Progenitor cell of endocrine pancreas (in vitro differentiated cells): ENCODE data around the gene TMEM250. TPM values are rescaled to one million over a fixed set of nuclear protein-coding genes. Genes with fewer than 3 reads are reported as not detected.

Experiments
- DNase-seq: peaks from one replicate; pipeline ENCODE4 v3.0.0; 2021; ENCODE audit warnings: low spot score; ENCODE audit not compliant: unreplicated experiment
- H3K27ac Mint-ChIP-seq: 2 replicates; pipeline ENCODE4 v1.8.0; 2021; ENCODE audit warnings: mild to moderate bottlenecking, moderate library complexity, mixed read lengths
- H3K27me3 Mint-ChIP-seq: 2 replicates; pipeline ENCODE4 v1.8.0; 2021; ENCODE audit warnings: mixed read lengths
- H3K36me3 Mint-ChIP-seq: 2 replicates; pipeline ENCODE4 v1.8.0; 2022; ENCODE audit warnings: mixed read lengths; ENCODE audit not compliant: insufficient read depth
- H3K4me1 Mint-ChIP-seq: 2 replicates; pipeline ENCODE4 v1.8.0; 2021; ENCODE audit warnings: low read depth, mixed read lengths
- H3K4me3 Mint-ChIP-seq: 2 replicates; pipeline ENCODE4 v1.8.0; 2021; ENCODE audit warnings: low read depth, mild to moderate bottlenecking, moderate library complexity, mixed read lengths
- H3K9me3 Mint-ChIP-seq: 2 replicates; pipeline ENCODE4 v1.8.0; 2021; ENCODE audit warnings: low read depth, mixed read lengths
- CTCF ChIP-seq: fragments of 200-600 bp; sonication (generic); IDR thresholded peaks from one replicate; pipeline ENCODE4 v1.5.0; 2021; ENCODE audit warnings: antibody characterized with exemption, mild to moderate bottlenecking; ENCODE audit not compliant: unreplicated experiment
- total RNA-seq: library from RNA; stranded (reverse); gene quantifications from 2 replicates; pipeline ENCODE4 v1.2.1, GENCODE V29; 2021

The TMEM250 gene
- total RNA-seq, 1 donor from 2014 or later = 39.5 TPM

- H3K36me3 Mint-ChIP-seq = peaks cover 4% of the 10 kb centered on the region
- H3K27ac Mint-ChIP-seq = no peak overlapping the region
- no peaks in the 10 kb centered on the region for H3K27me3 Mint-ChIP-seq
- no peaks in the 10 kb centered on the region for H3K9me3 Mint-ChIP-seq
- H3K4me1 Mint-ChIP-seq = peaks cover 1% of the 10 kb centered on the region
- TF ChIP-seq CTCF = no peak
- no peak overlapping the region for H3K4me3 Mint-ChIP-seq
- DNase-seq = no peak
Measured at GRCh38 chr9:136115641-136116359, 2.9 kb downstream of the TMEM250 start.

DNA sequence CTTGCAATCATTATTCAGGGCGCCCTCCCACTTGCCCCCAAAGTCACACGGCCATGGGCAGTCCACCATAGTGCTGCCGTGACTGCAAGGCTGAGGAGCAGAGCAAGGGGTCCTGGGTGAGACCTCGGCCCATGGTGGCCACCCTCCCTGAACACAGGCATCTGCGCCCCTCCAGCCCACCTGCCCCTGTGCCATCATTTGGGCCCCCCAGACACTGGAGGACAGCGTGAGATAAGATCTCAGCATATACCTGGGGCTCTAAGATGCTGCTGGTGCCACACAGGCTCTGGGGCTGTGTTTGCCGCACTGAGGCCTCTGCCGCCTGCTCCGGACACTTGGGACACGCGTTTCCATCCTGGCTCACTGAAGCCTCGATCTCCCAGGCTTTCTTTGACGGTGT lies 3.5 kb downstream of the TMEM250 start:
- Mint-ChIP-seq H3K36me3 (peaks cover 4% of the 10 kb centered on the region), H3K27me3 (no peaks in the 10 kb centered on the region), H3K27ac (no peak overlapping the region), H3K4me3 (no peak overlapping the region), H3K4me1 (peaks cover 1% of the 10 kb centered on the region), H3K9me3 (no peaks in the 10 kb centered on the region)
- no peak for DNase-seq
- TF ChIP-seq CTCF = no peak

- TF ChIP-seq CTCF = no peak
- Mint-ChIP-seq H3K9me3 (no peaks in the 10 kb centered on the region), H3K4me3 (no peak overlapping the region), H3K36me3 (peaks cover 4% of the 10 kb centered on the region), H3K27me3 (no peaks in the 10 kb centered on the region), H3K27ac (no peak overlapping the region), H3K4me1 (peaks cover 3% of the 10 kb centered on the region)
- no peak for DNase-seq
Measured at GRCh38 chr9:136114610-136115009, 4.1 kb downstream of the TMEM250 start.

GRCh38 chr9:136112541-136112940 lies 6.1 kb downstream of the TMEM250 start:
- H3K36me3 Mint-ChIP-seq = peaks cover 4% of the 10 kb centered on the region
- H3K9me3 Mint-ChIP-seq = no peaks in the 10 kb centered on the region
- DNase-seq = no peak
- no peak for TF ChIP-seq CTCF
- no peak overlapping the region for H3K27ac Mint-ChIP-seq
- peaks cover 6% of the 10 kb centered on the region for H3K4me1 Mint-ChIP-seq
- H3K4me3 Mint-ChIP-seq = no peak overlapping the region
- no peaks in the 10 kb centered on the region for H3K27me3 Mint-ChIP-seq

GRCh38 chr9:136111910-136112309 lies 6.8 kb downstream of the TMEM250 start:
- peaks cover 4% of the 10 kb centered on the region for H3K36me3 Mint-ChIP-seq
- H3K4me3 Mint-ChIP-seq = no peak overlapping the region
- no peak for TF ChIP-seq CTCF
- peaks cover 3% of the 10 kb centered on the region for H3K27me3 Mint-ChIP-seq
- no peak overlapping the region for H3K27ac Mint-ChIP-seq
- no peak for DNase-seq
- H3K4me1 Mint-ChIP-seq = peaks cover 6% of the 10 kb centered on the region
- no peaks in the 10 kb centered on the region for H3K9me3 Mint-ChIP-seq
